HEK293 (cell line): Measurements from ENCODE around the gene CEACAM4.

ENCODE experiments used
- GLI4 ChIP-seq: fragments of 450-650 bp; formaldehyde crosslinking; IDR thresholded peaks from 2 replicates; pipeline ENCODE4 v1.5.1; 2016; ENCODE audit warnings: missing biosample characterization, missing genetic modification characterization
- SETDB1 ChIP-seq: IDR thresholded peaks from one replicate; pipeline ENCODE4 v1.6.1; 2017; ENCODE audit warnings: mild to moderate bottlenecking, low read length, moderate library complexity, mixed read lengths; ENCODE audit not compliant: insufficient read length
- ZNF37A ChIP-seq: fragments of 450-650 bp; IDR thresholded peaks from 2 replicates; pipeline ENCODE4 v1.5.1; 2018; ENCODE audit warnings: missing biosample characterization, missing genetic modification characterization
- ZNF423 ChIP-seq: fragments of 450-650 bp; formaldehyde crosslinking; IDR thresholded peaks from 2 replicates; pipeline ENCODE4 v1.5.1; 2016; ENCODE audit warnings: missing biosample characterization, missing genetic modification characterization
- ZNF792 ChIP-seq: fragments of 450-650 bp; formaldehyde crosslinking; IDR thresholded peaks from 2 replicates; pipeline ENCODE4 v1.5.1; 2016; ENCODE audit warnings: missing biosample characterization, missing genetic modification characterization
- TF ChIP-seq, protein P1 (sequence below): fragments of 450-650 bp; formaldehyde crosslinking; IDR thresholded peaks from 2 replicates; pipeline ENCODE4 v1.5.1; 2016; ENCODE audit warnings: missing biosample characterization, missing genetic modification characterization, borderline replicate concordance
- TF ChIP-seq, protein P2 (sequence below): fragments of 450-650 bp; formaldehyde crosslinking; IDR thresholded peaks from 2 replicates; pipeline ENCODE4 v1.5.1; 2016; ENCODE audit warnings: missing biosample characterization, missing genetic modification characterization
- TF ChIP-seq, protein P3 (sequence below): fragments of 450-650 bp; formaldehyde crosslinking; IDR thresholded peaks from 2 replicates; pipeline ENCODE4 v1.5.1; 2016; ENCODE audit warnings: missing biosample characterization, missing genetic modification characterization
- TF ChIP-seq, protein P4 (sequence below): fragments of 450-650 bp; formaldehyde crosslinking; IDR thresholded peaks from 2 replicates; pipeline ENCODE4 v1.5.1; 2017; ENCODE audit warnings: missing biosample characterization, mild to moderate bottlenecking, missing genetic modification characterization, moderate library complexity
- TF ChIP-seq, protein P5 (sequence below): fragments of 450-650 bp; formaldehyde crosslinking; IDR thresholded peaks from 2 replicates; pipeline ENCODE4 v1.5.1; 2016; ENCODE audit warnings: missing biosample characterization, missing genetic modification characterization

DNA sequence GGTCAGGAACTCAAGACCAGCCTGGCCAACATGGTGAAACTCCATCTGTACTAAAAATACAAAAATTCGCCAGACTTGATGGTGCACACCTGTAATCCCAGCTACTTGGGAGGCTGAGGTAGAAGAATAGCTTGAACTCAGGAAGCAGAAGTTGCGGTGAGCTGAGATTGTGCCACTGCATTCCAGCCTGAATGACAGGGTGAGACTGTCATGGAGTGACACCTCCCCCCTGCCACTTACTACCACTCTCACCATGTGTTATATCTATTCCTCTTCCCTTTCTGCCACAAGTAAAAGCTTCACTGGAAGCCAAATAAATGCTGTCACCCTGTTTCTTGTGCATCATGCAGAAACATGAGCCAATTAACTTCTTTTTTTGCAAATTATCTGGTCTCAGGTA is 10.6 kb upstream of the CEACAM4 start:
- TF ChIP-seq, protein P1, sequence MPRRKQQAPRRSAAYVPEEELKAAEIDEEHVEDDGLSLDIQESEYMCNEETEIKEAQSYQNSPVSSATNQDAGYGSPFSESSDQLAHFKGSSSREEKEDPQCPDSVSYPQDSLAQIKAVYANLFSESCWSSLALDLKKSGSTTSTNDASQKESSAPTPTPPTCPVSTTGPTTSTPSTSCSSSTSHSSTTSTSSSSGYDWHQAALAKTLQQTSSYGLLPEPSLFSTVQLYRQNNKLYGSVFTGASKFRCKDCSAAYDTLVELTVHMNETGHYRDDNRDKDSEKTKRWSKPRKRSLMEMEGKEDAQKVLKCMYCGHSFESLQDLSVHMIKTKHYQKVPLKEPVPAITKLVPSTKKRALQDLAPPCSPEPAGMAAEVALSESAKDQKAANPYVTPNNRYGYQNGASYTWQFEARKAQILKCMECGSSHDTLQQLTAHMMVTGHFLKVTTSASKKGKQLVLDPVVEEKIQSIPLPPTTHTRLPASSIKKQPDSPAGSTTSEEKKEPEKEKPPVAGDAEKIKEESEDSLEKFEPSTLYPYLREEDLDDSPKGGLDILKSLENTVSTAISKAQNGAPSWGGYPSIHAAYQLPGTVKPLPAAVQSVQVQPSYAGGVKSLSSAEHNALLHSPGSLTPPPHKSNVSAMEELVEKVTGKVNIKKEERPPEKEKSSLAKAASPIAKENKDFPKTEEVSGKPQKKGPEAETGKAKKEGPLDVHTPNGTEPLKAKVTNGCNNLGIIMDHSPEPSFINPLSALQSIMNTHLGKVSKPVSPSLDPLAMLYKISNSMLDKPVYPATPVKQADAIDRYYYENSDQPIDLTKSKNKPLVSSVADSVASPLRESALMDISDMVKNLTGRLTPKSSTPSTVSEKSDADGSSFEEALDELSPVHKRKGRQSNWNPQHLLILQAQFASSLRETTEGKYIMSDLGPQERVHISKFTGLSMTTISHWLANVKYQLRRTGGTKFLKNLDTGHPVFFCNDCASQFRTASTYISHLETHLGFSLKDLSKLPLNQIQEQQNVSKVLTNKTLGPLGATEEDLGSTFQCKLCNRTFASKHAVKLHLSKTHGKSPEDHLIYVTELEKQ (tag by site-specific recombination), result no peak
- TF ChIP-seq, protein P2, sequence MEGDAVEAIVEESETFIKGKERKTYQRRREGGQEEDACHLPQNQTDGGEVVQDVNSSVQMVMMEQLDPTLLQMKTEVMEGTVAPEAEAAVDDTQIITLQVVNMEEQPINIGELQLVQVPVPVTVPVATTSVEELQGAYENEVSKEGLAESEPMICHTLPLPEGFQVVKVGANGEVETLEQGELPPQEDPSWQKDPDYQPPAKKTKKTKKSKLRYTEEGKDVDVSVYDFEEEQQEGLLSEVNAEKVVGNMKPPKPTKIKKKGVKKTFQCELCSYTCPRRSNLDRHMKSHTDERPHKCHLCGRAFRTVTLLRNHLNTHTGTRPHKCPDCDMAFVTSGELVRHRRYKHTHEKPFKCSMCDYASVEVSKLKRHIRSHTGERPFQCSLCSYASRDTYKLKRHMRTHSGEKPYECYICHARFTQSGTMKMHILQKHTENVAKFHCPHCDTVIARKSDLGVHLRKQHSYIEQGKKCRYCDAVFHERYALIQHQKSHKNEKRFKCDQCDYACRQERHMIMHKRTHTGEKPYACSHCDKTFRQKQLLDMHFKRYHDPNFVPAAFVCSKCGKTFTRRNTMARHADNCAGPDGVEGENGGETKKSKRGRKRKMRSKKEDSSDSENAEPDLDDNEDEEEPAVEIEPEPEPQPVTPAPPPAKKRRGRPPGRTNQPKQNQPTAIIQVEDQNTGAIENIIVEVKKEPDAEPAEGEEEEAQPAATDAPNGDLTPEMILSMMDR (tag by site-specific recombination), result no peak
- TF ChIP-seq, protein P3, sequence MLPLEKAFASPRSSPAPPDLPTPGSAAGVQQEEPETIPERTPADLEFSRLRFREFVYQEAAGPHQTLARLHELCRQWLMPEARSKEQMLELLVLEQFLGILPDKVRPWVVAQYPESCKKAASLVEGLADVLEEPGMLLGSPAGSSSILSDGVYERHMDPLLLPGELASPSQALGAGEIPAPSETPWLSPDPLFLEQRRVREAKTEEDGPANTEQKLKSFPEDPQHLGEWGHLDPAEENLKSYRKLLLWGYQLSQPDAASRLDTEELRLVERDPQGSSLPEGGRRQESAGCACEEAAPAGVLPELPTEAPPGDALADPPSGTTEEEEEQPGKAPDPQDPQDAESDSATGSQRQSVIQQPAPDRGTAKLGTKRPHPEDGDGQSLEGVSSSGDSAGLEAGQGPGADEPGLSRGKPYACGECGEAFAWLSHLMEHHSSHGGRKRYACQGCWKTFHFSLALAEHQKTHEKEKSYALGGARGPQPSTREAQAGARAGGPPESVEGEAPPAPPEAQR (tag by site-specific recombination), result no peak
- TF ChIP-seq ZNF792 (no peak), SETDB1 (no peak), GLI4 (no peak), ZNF423 (tag by site-specific recombination) (no peak), ZNF37A (tag by site-specific recombination) (no peak)
- TF ChIP-seq, protein P4, sequence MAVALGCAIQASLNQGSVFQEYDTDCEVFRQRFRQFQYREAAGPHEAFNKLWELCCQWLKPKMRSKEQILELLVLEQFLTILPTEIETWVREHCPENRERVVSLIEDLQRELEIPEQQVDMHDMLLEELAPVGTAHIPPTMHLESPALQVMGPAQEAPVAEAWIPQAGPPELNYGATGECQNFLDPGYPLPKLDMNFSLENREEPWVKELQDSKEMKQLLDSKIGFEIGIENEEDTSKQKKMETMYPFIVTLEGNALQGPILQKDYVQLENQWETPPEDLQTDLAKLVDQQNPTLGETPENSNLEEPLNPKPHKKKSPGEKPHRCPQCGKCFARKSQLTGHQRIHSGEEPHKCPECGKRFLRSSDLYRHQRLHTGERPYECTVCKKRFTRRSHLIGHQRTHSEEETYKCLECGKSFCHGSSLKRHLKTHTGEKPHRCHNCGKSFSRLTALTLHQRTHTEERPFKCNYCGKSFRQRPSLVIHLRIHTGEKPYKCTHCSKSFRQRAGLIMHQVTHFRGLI, result no peak
- TF ChIP-seq, protein P5, sequence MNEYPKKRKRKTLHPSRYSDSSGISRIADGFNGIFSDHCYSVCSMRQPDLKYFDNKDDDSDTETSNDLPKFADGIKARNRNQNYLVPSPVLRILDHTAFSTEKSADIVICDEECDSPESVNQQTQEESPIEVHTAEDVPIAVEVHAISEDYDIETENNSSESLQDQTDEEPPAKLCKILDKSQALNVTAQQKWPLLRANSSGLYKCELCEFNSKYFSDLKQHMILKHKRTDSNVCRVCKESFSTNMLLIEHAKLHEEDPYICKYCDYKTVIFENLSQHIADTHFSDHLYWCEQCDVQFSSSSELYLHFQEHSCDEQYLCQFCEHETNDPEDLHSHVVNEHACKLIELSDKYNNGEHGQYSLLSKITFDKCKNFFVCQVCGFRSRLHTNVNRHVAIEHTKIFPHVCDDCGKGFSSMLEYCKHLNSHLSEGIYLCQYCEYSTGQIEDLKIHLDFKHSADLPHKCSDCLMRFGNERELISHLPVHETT (tag by site-specific recombination), result no peak
